GM18873 (cell line): ENCODE data around the gene EEFSEC.

Source experiments
- ATAC-seq: cut with Tn5 transposase; IDR thresholded peaks from one replicate; pipeline ENCODE4 v1.9.1; 2021; ENCODE audit warnings: mild to moderate bottlenecking, moderate library complexity, moderate number of reproducible peaks; ENCODE audit not compliant: unreplicated experiment, low FRiP score

EEFSEC gene

DNA sequence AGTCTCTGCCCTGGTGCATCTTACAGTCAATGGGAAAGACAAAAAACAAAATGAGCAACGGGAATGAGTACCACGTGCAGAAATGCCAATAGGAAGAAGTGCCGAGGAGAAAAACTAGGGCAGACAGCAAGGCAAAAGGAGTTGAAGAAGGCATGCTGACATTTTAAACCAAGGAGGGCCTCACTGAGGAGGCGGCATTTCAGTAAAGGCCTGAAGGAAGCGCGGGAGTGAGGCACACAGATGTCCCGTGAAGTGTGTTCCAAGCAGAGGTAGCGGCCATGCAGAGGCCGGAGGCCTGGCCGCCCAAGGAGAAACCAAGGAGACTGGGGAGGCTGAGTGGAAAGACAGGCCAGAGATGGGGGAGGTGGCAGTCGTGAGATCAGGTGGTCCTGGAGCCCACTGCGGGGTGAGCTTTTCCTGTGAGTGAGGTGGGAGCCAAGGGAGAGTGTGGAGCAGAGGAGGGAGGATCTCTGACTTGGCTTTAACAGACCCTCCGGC, 278.6 kb downstream of the EEFSEC start:
- ATAC-seq = no peak

DNA sequence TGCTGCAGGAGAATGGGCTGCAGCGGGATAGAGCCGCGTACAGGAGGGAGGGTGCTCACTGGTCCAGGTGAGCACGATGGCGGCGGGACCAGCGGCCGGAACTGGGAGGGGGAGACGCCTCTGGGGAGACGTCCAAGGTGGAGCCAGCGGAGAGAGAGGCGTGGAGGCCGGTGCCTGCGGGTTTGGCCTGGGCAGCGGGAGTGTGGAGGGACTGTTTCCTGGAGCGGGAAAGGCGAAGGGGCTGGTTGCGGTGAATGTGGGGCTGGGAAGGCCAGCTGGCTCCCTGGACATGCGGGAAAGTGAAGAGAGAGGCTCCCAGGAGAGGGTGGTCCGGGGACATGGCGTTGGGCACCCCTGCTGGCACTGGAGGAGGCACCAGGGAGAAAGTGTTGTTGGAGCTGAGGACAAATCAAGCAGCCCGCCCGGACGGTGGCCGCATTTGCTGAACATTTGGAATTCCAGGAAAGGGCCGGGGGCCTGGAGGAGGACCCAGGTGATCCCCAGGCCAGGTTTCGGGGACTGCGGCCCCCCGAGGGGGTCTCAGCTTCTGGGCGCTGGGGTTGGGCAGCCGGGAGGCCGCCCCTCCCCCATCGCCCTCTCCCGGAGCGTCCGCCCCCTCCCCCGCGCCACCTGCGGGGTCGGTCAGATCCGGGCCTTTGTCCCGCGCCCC, 279.2 kb downstream of the EEFSEC start:
- ATAC-seq = no peak

DNA sequence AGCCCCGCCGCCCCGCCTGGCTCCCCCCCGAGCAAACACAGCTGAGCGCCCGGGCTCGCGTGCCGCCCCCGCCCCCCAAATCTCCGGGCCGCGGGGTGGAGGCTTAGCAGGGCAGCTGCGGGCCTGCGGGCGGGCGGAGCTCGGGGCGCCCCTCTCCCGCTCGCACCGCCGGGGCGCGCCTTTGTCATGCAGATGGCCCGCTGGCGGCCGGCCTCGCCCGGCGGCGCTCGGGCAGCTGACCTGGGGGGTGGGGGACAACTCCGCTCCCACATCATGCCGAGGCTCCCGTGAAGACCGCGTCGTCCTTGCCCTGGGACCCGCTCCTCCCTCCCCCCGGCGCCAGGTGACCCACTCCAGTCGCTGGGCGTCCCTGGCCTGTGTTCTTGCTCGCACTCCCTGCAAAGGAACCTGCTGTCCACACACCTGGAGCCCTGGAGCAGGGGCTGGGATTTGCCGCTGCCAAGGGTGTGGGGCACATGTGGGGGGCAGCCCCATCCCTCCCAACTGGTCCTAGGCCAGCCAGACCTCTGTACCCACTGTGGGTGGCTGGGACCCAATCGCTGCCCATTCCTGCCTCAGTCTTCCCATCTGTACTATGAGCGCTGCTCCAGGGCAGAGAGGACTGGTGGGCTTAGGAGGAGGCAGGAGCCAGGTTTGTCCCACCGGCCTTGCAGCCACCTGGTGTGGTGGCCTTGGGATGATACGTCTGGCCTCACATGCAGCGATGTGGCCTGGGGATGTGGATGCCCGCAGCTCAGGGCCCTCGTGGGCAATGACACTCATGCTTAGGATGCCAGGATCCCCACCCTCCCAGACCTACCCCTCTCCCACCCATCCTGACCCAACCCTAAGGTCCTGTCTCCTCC, 279.9 kb downstream of the EEFSEC start:
- no peak for ATAC-seq

DNA sequence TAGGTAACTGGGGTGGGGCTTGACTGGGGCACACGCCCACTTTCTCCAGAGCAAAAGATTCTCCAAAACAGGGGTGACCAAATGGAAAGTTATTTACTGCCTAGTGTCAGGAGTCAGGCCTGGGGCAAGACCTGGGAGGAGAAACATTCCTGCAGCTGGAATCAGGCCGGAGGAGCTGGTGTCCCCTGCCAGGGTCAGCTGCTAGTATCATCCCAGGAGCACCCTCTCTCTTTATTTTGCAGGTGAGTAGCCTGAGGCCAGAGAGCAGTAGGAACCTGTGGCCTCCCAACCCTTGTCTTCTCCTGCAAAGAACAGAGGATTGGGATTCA, 280.5 kb downstream of the EEFSEC start:
- ATAC-seq = no peak

DNA sequence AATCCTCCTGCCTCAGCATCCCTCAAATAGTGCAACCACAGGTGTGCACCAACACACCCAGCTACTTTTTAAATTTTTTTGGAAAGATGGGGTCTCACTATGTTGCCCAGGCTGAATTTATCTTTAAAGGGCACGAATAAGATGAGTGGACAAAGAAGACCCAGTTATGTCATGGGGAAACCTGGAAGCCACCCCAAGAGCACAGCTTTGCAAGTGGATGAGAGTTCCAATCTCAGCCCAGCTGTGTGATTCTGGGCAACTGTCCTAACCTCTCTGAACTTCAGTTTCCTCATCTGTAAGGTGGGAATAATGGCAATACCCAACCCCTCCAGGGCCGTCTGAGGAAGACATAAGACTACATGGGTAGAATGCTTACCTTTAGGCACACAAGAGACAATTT, 281.2 kb downstream of the EEFSEC start:
- no peak for ATAC-seq

DNA sequence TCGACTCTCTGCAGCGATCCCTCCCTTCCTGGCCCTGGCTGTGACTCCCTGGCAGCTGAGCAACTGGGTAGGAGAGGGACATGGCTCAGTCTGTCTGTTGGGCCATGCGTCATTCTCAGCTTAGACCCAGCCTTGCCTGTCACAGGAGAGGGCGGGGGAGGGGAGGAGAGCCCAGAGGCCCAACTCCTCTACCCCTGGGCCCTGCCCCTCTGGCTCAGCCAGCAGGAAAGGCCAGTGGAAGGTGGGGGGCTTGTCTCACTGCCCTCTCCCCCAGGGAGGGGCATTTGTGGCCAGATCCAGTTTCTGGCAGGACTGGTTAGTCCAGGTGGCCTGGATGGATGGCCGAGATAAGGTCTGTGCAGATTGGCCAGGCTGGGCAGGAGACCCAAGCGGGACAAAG, 281.8 kb downstream of the EEFSEC start:
- no peak for ATAC-seq

DNA sequence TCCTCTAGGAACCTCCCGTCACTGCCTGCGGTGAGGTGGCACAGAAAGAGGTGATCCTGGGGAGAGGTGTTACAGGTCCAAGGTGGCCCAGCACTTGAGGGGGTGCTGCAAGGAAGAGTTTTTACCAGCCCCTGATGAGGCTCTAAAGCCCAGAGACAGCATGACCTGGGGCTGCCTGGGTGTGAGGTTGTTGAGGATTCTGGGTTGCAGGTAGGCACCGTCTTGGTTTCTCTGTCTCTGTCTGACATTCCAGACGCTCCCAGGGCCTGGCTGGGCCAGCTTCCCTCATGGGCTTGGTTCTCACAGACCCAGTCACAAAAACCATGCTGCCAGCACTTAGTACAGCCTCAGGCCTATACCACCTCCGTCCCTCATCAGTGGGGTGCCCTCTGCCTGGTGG, 282.3 kb downstream of the EEFSEC start:
- no peak for ATAC-seq

DNA sequence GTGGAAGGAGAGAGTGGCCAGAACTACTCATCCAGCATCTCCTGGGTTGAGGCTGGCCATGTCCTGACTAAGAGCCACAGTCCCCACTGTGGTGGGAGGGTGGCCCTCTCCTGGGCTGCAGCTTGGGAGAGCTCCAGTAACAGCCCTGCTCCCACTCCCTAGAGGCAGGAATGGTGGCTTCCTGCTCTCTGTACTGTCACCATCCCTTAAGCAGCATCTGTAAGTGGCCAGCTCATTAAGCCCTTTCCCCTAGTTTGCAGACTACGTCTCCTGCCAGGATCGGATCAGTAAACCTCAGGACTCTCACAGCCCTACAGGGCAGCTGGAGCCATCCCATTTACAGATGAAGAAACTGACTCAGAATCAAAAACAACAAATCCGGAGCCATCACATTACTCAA, 282.9 kb downstream of the EEFSEC start:
- ATAC-seq = no peak

DNA sequence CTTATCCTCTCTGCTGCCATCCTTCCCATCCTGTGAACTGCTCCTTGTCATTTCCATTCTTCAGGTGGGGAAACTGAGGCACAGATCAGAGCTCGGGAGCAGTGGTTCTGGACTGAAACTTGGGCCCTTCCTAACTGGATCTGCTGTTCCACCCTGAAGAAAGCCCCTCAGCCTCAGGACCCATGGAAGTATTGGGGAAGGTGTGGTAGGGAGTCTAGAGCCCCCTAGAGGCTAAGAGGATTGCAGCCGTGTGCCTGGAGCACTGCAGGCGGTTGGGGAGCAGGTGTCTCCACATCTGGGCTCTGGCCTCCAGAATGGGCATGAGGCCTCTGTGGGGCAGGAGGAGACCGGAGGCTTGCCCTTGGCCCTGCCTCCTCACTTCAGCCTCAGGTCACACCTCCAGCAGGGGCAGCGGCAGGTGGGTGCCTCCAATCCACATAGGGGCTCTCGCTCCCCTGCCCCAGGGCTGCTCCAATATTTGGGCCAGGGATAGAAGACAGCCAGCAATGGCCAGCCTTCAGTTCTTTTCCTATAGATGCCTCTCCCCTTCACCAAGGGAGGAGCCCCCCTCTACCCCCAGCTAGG, 285.3 kb downstream of the EEFSEC start:
- ATAC-seq = no peak

DNA sequence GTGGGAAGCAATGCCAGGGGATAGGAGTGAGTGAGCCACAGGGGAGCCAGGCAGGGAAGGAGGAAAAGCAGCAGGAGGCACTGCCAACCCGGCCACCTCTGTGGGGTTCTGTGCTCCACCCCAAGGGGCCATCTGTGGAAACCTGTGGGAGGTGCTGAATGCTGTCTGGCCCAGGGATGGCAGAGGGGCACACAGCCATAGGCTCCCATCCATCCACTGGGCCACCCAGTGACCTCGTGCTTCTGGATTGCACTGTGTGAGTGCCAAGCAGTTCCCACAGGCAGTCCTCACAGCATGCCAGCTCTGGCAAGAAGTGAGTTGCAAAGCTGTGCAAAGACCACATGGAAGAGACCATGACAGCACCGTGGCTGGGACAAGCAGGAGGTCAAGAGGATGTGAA, 285.9 kb downstream of the EEFSEC start:
- no peak for ATAC-seq

DNA sequence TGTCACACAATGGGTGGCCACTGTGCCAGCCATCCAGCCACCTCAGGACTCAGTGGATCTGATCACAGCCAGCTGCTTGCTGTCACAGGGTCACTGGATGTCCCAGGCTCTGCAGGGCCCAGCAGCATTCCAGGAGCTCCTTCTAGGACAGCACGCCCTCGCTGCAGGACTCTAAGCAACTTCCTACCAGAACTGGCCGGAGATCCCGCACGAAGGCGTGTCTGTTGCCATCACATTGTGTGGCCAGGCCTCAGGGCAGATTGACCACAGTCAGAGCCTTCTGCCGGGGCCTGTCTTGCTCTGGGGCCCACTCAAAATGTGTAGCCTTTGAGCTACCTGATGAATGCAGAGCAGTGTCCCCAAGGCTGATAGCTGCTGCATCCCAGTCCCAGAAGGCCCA, 288.8 kb downstream of the EEFSEC start:
- no peak for ATAC-seq

DNA sequence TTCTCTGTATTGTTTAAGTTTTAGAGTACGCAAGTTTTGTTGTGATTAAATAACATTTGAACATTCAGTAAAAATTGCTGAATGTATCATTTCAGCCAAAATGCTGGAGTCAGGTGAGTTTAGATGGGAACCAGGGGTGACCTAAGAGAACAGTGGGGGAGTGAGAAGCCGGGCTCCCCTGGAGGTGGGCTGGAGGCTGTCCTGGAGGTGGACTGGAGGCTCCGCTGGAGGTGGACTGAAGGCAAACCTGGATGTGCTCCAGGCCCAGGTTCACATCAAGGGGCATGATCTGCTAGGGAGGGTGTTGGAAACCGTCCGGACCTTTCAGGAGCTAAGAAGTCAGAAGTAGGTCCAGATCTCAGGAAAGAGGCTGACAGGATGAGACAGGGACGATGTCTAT, 289.7 kb downstream of the EEFSEC start:
- no peak for ATAC-seq

DNA sequence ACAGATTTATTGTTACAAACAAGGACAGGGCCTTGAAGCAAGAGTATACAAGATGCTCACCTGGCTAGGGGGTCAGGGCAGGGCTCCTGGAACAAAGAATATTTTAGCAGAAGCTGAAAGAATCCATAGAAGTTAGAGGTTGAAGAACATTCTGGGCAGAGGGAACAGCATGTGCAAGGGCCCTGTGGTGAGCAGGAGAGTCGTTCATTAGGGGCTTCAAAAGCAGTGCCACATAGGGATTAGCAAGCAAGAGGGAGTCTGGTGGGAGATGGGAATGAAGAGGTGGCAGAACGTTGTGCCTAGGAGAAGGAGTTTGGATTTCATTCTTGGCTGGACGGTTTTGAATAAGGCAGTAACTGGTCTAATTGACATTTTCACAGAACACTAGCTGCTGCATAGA, 290.5 kb downstream of the EEFSEC start:
- ATAC-seq = no peak

DNA sequence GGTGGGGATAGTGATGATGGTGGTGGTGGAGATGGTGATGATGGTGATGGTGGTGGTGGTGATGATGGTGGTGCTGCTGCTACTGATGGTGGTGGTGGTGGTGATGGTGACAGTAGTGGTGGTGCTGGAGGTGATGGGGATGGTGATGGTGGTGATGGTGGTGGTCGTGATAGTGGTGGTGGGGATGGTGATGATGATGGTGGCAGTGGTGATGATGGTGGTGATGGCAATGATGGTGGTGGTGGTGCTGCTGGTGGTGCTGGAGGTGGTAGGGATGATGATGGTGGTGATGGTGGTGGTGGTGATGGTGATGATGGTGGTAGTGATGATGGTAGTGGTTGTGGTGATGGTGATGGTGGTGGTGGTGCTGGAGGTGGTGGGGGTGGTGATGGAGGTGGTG, 292.1 kb downstream of the EEFSEC start:
- ATAC-seq = no peak

DNA sequence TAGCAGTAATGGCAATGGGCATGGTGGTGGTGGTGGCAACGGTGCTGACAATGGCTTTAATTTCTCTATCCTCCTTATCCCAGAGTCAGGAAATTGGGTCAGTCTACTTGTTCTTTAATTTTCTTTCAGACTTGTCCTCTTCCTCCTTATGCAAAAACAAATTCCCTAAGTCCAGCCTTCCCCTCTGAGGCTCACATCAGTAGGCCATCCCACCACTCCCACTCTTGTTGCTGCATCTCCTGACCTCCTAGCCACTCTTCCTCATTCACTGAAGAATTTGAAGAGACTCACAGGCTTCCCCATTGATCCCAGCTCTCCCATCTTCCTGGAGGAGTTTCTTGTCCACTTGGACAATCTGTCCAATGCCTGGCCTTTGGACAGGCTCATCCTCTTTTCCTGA, 293.5 kb downstream of the EEFSEC start:
- no peak for ATAC-seq

DNA sequence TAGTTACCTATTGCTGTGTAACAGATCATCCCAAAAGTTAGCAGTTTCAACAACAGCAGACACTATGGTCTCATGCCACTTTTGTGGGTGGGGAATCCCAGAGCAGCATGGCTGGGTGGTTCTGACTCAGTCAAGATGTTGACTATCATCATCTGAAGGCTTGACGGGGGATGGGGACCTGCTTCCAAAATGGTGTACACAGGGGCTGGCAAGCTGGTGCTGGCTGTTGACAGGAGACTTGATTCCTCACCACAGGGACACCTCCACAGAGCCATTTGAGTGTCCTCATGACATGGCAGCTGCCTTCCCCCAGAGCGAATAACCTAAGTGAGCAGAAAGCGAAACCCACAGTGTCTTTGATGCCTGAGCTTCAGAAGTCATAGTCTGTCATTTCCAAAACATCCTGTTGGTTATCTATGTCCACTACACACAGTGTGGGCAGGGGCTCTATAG, 294.3 kb downstream of the EEFSEC start:
- ATAC-seq = no peak

DNA sequence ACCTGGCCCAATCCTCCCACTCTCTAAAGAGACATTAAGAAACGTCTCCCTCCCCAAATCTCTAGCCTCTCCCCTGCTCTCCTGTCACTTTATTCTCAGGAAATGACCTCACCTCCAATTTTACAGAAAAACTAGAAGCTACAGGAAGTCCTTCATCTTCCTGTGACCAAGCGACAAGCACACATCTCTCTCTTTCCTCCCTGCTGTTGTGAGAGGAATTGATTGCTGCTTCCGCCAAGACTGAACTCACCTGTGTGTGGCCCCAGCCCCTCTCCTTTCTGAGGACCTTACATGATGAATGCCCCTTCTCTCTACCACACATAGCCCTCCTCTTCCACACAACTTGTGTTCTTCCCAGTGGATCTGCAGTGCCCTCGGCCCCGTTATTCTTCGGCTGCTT, 295.2 kb downstream of the EEFSEC start:
- ATAC-seq = no peak

DNA sequence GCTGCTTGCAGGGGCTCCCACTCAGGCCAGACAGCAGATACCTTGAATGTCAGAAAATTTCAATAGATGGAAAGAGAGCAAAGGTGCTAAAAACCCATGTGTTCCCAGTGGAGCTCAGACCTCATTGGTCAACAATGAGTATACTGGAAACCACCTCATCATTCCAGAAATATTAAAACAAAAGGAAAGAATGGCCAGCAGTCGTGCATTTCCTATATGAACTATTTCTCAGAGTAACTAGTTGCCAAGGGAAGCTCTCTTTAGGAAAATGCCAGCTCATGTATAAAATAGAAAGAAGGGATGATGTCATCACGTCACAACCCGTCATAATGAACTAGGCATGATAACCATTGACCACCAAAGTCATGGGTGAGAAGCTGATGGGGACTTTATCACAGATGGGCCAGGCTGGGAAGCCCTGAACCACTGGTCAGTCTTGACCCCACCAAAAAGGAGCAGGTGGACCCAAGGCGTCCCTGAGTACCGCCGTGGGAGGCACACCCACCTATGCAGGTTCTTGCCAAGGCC, 295.9 kb downstream of the EEFSEC start:
- no peak for ATAC-seq

DNA sequence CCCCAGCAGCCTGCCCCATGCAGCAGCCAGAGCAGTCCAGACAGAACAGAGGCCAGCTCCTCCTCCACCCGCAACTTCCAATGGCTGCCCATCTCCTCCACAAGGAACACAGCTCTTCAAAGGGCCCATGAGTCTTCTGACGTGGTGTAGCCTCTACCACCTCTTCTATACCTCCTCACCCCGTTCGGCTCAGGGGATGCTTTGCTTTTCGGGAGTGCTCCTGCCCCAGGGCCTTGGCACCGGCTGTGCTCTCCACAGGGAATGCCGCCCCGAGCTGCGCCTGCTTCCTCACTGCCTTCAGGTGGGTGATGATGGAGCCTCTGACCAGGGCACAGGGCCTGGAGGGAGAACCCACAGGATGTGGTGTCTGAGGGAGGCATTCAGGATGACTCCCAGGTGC, 298.8 kb downstream of the EEFSEC start:
- ATAC-seq = no peak

DNA sequence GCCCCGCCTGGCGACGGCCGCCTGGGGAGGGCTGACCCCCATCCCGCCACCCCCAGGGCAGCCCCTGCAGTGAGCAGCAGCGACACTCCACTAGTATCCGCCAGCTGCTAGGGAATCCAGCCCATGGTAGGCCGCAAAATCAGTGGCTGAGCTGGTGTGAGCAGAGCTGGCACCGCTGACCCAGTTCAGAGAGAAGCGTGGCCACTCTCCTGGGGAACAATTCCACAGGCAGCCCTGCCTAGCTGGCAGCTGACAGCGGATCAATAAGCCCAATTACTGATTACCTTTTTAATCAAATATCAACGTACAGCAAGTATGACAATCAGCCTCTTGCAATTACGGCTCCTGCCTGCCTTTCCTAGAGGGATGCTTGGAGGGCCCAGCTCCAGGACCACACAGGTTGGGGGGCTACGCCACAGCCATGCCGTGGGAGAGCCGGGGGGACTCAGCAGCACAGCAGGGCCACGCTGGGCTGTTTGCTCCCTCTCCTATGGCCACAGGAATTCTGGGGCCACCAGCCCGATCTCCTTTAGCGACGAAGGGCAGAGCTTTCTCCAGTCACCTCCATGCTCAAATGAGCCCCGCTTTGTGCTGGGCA, 299.5 kb downstream of the EEFSEC start:
- ATAC-seq = no peak
